T-helper 2 cell (primary cell): ENCODE data around the gene STARD8.
"Not testable (repeated sequence)": the region's sequence is repeated elsewhere in the genome, so short reads cannot be mapped to it uniquely, and the experiment has no call there.

ENCODE experiments used
- DNase-seq, 5 experiments: peaks; one replicate each; pipeline versions ENCODE4 v3.0.0 to v3.0.0-alpha.2; 2012 to 2022

The STARD8 gene

GRCh38 chrX:68719181-68719903 lies 71.9 kb downstream of the STARD8 start:
- no peak for DNase-seq

- no peak for DNase-seq
Observed at GRCh38 chrX:68719904-68720614, 72.6 kb downstream of the STARD8 start.

DNA sequence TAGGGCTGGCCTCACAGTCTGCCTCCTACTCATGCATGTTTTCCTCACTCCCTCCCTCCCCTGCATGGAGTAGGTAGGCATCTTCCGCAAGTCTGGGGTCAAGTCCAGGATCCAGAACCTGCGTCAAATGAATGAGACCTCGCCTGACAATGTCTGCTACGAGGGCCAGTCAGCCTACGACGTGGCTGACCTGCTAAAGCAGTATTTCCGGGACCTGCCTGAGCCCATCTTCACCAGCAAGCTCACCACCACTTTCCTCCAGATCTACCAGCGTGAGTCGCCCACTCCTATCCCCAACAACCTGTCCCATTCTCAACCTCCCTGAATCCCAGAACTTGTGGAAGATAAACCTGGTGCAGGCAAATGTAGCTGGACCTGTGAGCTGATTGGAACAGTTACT lies 73.4 kb downstream of the STARD8 start:
- no peak for DNase-seq

GRCh38 chrX:68721546-68721945 lies 74.1 kb downstream of the STARD8 start:
- DNase-seq: no peak

GRCh38 chrX:68721991-68722860 lies 74.8 kb downstream of the STARD8 start:
- DNase-seq: no peak

DNA sequence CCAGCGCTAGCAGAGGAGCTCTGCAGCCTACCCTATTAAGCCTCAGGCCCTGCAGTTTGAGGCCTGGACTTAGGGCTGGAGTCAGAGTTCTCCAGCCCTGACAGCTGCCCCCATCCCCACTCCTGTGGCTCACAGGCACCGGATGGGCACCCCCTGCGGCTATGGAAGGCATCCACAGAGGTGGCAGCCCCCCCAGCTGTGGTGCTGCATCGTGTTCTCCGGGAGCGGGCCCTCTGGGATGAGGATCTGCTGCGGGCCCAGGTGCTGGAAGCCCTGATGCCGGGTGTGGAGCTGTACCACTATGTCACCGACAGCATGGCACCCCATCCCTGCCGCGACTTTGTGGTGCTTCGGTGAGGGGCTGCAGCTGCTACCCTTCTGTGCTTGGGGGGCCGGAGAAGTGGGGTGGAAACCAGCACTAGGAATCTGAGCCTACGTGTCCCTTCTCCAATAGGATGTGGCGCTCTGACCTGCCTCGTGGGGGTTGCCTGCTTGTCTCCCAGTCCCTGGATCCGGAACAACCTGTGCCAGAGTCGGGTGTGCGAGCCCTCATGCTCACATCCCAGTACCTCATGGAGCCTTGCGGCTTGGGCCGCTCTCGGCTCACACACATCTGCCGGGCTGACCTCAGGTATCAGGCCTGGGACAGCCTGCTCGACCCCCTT lies 76.2 kb downstream of the STARD8 start:
- no peak for DNase-seq

GRCh38 chrX:68724531-68725020 lies 77.1 kb downstream of the STARD8 start:
- DNase-seq: no peak

GRCh38 chrX:68725756-68726365 lies 78.4 kb downstream of the STARD8 start:
- no peak for DNase-seq

DNA sequence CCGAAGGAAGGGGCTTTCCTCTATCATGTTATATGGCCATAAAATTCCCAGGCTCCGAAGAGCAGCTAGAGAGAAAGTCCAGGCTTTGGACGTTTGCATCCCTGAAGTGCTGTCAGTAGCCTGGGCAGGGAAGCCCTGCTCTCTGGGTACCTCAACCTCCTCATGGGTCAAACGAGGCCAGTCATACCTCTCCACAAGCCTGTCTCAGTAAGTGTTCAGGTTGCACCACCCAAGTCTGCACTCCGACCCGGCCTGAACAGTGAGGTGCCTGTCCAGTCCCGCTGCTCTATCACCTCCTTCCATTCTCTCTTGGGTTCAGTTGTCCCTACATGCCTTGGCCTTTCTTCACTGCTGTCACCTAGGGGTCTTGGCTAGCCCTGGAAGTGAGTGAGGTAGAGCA lies 78.9 kb downstream of the STARD8 start:
- DNase-seq: no peak

DNA sequence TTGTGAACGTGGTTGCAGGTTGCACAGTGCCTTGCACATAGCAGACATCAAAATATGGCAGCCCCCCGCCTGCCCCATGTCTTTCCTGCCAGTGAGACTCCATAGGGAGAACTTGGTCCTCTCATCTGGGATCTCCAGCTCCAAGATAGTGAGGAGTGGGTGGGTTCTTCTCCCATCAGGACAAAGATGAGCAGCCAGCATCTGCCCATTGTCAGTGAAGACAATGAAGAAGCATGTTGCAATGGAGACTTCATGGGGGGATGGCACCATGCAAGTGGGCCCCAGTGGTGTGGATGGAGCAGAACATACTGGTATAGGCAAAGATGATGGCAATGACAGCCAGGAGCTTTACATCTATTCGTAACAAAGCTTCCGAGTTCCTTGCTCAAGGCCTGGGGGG lies 80.2 kb downstream of the STARD8 start:
- DNase-seq: no peak

DNA sequence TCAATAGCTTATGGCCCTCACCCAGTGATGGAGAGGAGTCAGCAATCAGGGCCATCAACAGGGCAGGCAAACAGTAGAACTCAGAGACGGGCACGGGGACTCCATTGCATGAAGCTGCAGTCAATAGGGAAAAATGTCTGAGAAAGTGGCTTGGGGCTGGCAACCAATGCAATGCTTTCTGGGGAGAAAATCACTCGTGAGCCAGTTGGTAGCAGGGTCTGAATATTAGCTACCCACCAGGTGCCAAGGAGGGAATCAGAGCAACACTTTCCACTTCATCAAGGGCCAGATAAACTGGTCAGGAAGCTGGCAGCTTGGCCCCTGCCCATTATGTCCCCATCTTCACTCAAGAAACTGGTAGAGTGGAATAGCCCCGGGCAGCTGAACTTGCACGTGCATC lies 80.7 kb downstream of the STARD8 start:
- DNase-seq: no peak

- DNase-seq: no peak
Observed at GRCh38 chrX:68731254-68731653, 83.8 kb downstream of the STARD8 start.

- DNase-seq: peak; percentile 13 to 65 (median 37)
Observed at GRCh38 chrX:68732906-68733493, 85.5 kb downstream of the STARD8 start.

DNA sequence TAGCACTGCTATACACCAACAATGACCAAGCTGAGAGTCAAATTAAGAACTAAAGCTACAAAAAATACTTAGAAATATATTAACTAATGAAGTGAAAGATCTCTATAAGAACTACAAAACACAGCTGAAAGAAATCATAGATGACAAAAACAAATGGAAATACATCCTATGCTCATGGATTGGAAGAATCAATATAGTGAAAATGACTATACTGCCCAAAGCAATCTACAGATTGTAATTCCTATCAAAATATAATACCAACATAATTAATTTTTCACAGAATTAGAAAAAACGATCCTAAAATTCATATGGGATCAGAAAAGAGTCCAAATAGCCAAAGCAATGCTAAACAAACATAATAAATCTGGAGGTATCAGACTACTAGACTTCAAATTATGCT lies 87.8 kb downstream of the STARD8 start:
- DNase-seq: no peak

DNA sequence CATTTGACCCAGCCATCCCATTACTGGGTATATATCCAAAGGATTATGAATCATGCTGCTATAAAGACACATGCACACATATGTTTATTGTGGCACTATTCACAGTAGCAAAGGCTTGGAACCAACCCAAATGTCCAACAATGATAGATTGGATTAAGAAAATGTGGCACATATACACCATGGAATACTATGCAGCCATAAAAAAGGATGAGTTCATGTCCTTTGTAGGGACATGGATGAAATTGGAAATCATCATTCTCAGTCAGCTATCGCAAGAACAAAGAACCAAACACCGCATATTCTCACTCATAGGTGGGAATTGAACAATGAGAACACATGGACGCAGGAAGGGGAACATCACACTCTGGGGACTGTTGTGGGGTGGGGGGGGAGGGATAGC lies 94.4 kb downstream of the STARD8 start:
- DNase-seq: not testable (repeated sequence)

- no peak for DNase-seq
Observed at GRCh38 chrX:68743754-68744153, 96.3 kb downstream of the STARD8 start.

DNA sequence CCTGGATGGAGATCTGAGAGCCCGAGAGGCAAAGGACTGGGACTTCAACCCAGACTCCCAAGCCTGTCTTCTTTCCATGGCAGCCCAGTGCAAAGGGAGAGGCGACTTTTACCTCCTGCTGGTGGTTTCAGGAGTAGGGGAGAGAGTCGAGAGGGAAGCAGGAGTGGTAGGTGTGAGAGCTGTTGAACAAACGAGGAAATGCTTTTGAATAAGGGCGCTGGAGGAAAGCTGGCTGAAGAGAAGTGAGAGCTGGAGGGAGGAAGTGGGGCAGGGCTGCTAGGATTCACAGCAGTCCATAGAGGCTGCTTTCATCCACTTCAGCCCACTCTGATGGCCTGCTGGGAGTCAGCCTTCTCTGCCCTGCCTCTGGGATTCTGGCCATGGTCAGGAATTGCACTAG lies 99.5 kb downstream of the STARD8 start:
- no peak for DNase-seq

DNA sequence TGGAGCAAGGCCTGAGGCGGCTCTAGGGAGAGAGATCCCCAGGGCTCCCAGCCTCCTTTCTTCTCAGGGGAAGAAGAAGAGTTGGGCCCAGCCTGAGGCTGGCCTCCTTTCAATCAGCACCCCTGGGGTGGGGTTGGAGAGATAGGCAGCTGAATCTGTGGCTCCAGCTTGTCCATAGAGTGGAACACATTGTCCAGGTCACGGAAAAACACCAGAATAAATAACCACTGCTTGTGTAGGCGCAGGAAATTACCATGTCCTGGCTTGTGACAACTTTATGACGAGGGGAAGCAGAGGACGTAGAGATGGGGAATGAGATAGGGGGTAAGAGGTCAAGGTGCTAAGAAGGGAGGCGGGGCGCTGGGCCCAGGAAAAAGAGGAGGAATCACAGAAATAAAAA lies 100.6 kb downstream of the STARD8 start:
- DNase-seq: no peak

- DNase-seq: no peak
Observed at GRCh38 chrX:68749426-68749825, 102.0 kb downstream of the STARD8 start.

DNA sequence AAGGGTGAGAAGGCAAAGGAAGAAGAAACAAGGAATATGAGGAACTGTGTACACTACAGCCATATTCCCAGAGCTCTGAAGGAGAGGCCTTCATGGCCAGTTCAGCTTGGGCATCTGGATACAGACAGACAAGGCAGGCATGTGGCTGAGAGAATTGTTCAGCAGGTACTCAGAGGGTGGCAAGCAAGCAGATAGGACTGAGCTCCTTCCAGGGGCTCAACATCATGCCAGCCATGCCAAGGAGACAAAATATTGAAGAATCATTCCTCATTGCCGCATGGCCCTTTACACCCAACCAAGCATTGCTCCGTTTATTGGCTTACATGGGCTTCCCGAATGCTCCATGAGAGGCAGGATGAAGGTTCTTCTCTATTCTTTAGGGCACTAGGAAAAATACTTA lies 102.8 kb downstream of the STARD8 start:
- no peak for DNase-seq

DNA sequence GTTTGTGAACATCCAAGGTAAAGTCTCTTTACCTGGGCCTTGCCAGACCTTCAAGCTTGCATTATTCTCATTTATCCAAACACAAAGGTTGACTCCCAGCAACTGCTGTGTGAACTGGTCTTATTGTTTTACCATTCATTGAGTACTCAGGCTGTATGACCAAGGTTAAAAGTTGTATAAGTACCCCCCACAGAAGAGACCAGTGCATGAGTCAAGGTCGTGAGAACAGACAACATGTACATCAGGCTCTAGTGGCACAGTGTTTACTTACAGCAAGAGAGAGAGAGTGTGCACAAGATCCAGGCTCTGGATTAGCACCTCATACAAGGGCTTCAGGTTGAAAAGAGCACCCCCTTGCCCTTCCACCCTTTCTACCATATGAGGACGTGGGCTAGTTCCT lies 103.9 kb downstream of the STARD8 start:
- no peak for DNase-seq

DNA sequence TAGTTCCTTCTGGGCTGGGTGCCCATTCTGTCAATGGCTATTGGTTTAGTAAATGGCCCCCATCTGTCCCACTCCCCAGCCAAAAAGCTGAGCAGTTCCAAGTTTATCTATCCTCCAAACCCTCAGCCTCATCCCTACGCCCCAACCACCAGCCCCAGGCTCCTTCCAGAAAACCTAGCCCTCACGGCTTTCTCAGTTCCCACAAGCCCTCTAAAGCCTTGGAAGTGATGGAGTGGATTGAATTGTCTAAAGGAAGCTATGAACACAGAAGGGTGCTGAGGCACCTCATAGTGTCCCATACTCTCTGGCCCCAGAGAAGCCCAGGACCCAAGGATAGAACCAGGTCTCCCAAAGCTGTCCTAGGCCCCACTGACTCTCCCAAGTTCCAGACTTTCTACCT lies 105.8 kb downstream of the STARD8 start:
- DNase-seq: no peak
